Tibial nerve (tissue), 3 donors: Measurements from ENCODE around the gene PHLDB3.

ENCODE experiments used
- CTCF ChIP-seq, 5 experiments: fragments of 200-600 bp in 3 of 5; fragments of 450-650 bp in 2 of 5; sonication (generic) in 3 of 5; IDR thresholded peaks; one replicate each; pipeline ENCODE4 v1.5.1; 2016 to 2019; ENCODE audit warnings: antibody characterized with exemption in 5 of 5, mild to moderate bottlenecking in 3 of 5, moderate library complexity in 2 of 5
- POLR2A ChIP-seq, 2 donors: fragments of 450-650 bp; IDR thresholded peaks; one replicate each; pipeline ENCODE4 v1.6.1; 2017; ENCODE audit warnings: antibody characterized with exemption in 2 of 2, mild to moderate bottlenecking in 2 of 2, moderate library complexity in 2 of 2

GRCh38 chr19:43462785-43463380 lies 41.7 kb downstream of the PHLDB3 start:
- TF ChIP-seq CTCF (IDR thresholded peaks at IDR 0.05) = no peak
- no peak for TF ChIP-seq POLR2A (IDR thresholded peaks at IDR 0.05)
